HepG2 (cell line): ENCODE measurements around the gene ANO9. TPM values are rescaled to one million over a fixed set of nuclear protein-coding genes. Genes with fewer than 3 reads are reported as not detected.
A peak's percentile ranks its signal among the peaks of the same experiment; 100 is the strongest.

Experiments
- ARNTL ChIP-seq: sonication (generic); formaldehyde crosslinking; IDR thresholded peaks from 2 replicates; pipeline ENCODE4 v1.4.0; 2020; ENCODE audit warnings: mild to moderate bottlenecking, missing genetic modification reagents
- BRCA1 ChIP-seq: sonication (generic); formaldehyde crosslinking; IDR thresholded peaks from 2 replicates; pipeline ENCODE4 v1.4.0; 2020; ENCODE audit warnings: missing genetic modification reagents
- CBFB ChIP-seq: sonication (generic); formaldehyde crosslinking; IDR thresholded peaks from 2 replicates; pipeline ENCODE4 v1.4.0; 2020; ENCODE audit warnings: missing genetic modification reagents
- ETS1 ChIP-seq: sonication (generic); formaldehyde crosslinking; IDR thresholded peaks from 2 replicates; pipeline ENCODE4 v1.4.0; 2020; ENCODE audit warnings: missing genetic modification reagents
- HOMEZ ChIP-seq: IDR thresholded peaks from 2 replicates; pipeline ENCODE4 v1.6.1; 2016; ENCODE audit warnings: low read depth
- NCOA1 ChIP-seq: sonication (generic); formaldehyde crosslinking; IDR thresholded peaks from 2 replicates; pipeline ENCODE4 v1.9.0; 2021; ENCODE audit warnings: missing genetic modification reagents
- PLSCR1 ChIP-seq: sonication (generic); formaldehyde crosslinking; IDR thresholded peaks from 2 replicates; pipeline ENCODE4 v1.5.0; 2020; ENCODE audit warnings: missing genetic modification reagents, mild to moderate bottlenecking, borderline replicate concordance
- SAFB2 ChIP-seq: sonication (generic); formaldehyde crosslinking; IDR thresholded peaks from 2 replicates; pipeline ENCODE4 v1.5.1; 2020; ENCODE audit warnings: missing genetic modification reagents, low read depth, mild to moderate bottlenecking, borderline replicate concordance
- THAP11 ChIP-seq: IDR thresholded peaks from 2 replicates; pipeline ENCODE4 v1.6.1; 2016; ENCODE audit warnings: missing biosample characterization, missing genetic modification reagents
- ZBTB26 ChIP-seq: IDR thresholded peaks from 2 replicates; pipeline ENCODE4 v1.6.1; 2016; ENCODE audit warnings: missing compliant biosample characterization, missing genetic modification reagents, borderline replicate concordance
- ZNF235 ChIP-seq: sonication (generic); formaldehyde crosslinking; IDR thresholded peaks from 2 replicates; pipeline ENCODE4 v1.8.1; 2023; ENCODE audit warnings: mild to moderate bottlenecking, missing genetic modification reagents, borderline replicate concordance
- ZNF549 ChIP-seq: sonication (generic); formaldehyde crosslinking; IDR thresholded peaks from 2 replicates; pipeline ENCODE4 v1.5.0; 2020; ENCODE audit warnings: missing genetic modification reagents
- ZNF574 ChIP-seq: sonication (generic); formaldehyde crosslinking; IDR thresholded peaks from 2 replicates; pipeline ENCODE4 v1.4.0; 2020; ENCODE audit warnings: missing genetic modification reagents
- ZNF619 ChIP-seq: sonication (generic); formaldehyde crosslinking; IDR thresholded peaks from 2 replicates; pipeline ENCODE4 v1.4.0; 2020; ENCODE audit warnings: mild to moderate bottlenecking, missing genetic modification reagents
- ZNF747 ChIP-seq: sonication (generic); formaldehyde crosslinking; IDR thresholded peaks from 2 replicates; pipeline ENCODE4 v1.8.1; 2023; ENCODE audit warnings: missing genetic modification reagents, mild to moderate bottlenecking, borderline replicate concordance
- ZXDC ChIP-seq: sonication (generic); formaldehyde crosslinking; IDR thresholded peaks from 2 replicates; pipeline ENCODE4 v1.5.0; 2020; ENCODE audit warnings: mild to moderate bottlenecking, missing genetic modification reagents
- polyA plus RNA-seq, 8 experiments: library from polyadenylated mRNA; depleted of rRNA in 3 of 8; stranded (reverse) in 7 of 8; unstranded in 1 of 8; fragments of >200 nt; fragmentation: Illumina TruSeq in 4 of 8; extraction: Trizol in 4 of 8; gene quantifications; 2 replicates each; pipeline versions ENCODE4 v1.2.1 to v1.2.3, GENCODE V29; 2011 to 2016; ENCODE audit warnings: low read depth in 4 of 8, missing spikeins in 1 of 8, mixed read lengths in 1 of 8; ENCODE audit not compliant: insufficient read depth in 1 of 8
- total RNA-seq, 5 experiments: library from RNA; depleted of rRNA; stranded (reverse); fragments of >200 nt; fragmentation: Illumina TruSeq; extraction: Trizol; gene quantifications; 2 replicates each; pipeline ENCODE4 v1.2.3, GENCODE V29; 2016; ENCODE audit warnings: low read depth in 1 of 5

Gene ANO9
- total and polyA plus RNA-seq, 2 of the 13 experiments (the other 11 are each of a cell fraction or from before 2014, with no cell fraction given), result 8.9 to 14.3 TPM

GRCh38 chr11:447923-448731 is 6.3 kb upstream of the ANO9 start (continued):
- no peak for TF ChIP-seq ETS1 (CRISPR knock-in tag)
- TF ChIP-seq ZNF619 (CRISPR knock-in tag), result no peak
- no peak for TF ChIP-seq BRCA1 (CRISPR knock-in tag)
- peak; percentile 90 for TF ChIP-seq THAP11 (CRISPR knock-in tag)
- TF ChIP-seq ZBTB26 (CRISPR knock-in tag), result no peak; the same call in 1 of the 2 replicates
- peak; percentile 75; the same call in 1 of the 2 replicates for TF ChIP-seq ARNTL (CRISPR knock-in tag)
- no peak for TF ChIP-seq ZNF747 (CRISPR knock-in tag)
- no peak for TF ChIP-seq PLSCR1 (CRISPR knock-in tag)
- TF ChIP-seq HOMEZ, result peak; percentile 73
- no peak for TF ChIP-seq ZNF549 (CRISPR knock-in tag)
- 0 out of 2 replicates have a peak, but pooled peaks have one; percentile 53 for TF ChIP-seq SAFB2 (CRISPR knock-in tag)
- TF ChIP-seq NCOA1 (CRISPR knock-in tag), result no peak
- TF ChIP-seq CBFB, result peak; percentile 48; the same call in 1 of the 2 replicates
- no peak for TF ChIP-seq ZXDC
- TF ChIP-seq ZNF235, result peak; percentile 45; the same call in 1 of the 2 replicates
- peak; percentile 85 for TF ChIP-seq ZNF574
